HepG2 (cell line): ENCODE data around the gene CDK10. TPM values are rescaled to one million over a fixed set of nuclear protein-coding genes. Genes with fewer than 3 reads are reported as not detected.
A peak's percentile ranks its signal among the peaks of the same experiment; 100 is the strongest.

Source experiments
- ARHGAP35 ChIP-seq: sonication (generic); formaldehyde crosslinking; IDR thresholded peaks from 2 replicates; pipeline ENCODE4 v1.9.0; 2022; ENCODE audit warnings: mild to moderate bottlenecking, inconsistent platforms, moderate library complexity, missing genetic modification reagents, borderline replicate concordance
- CHCHD3 ChIP-seq: sonication (generic); formaldehyde crosslinking; IDR thresholded peaks from 2 replicates; pipeline ENCODE4 v1.8.0; 2022; ENCODE audit warnings: mild to moderate bottlenecking, missing genetic modification reagents, moderate library complexity
- FOXM1 ChIP-seq: sonication (generic); formaldehyde crosslinking; IDR thresholded peaks from 2 replicates; pipeline ENCODE4 v1.5.0; 2020; ENCODE audit warnings: missing genetic modification reagents
- NBN ChIP-seq: fragments of 450-650 bp; conservative IDR thresholded peaks from 2 replicates; pipeline ENCODE4 v1.6.1; 2017
- PTBP1 ChIP-seq: fragments of 200-400 bp; formaldehyde crosslinking; IDR thresholded peaks from 2 replicates; pipeline ENCODE4 v1.6.1; 2018; ENCODE audit warnings: low read length, low read depth; ENCODE audit not compliant: poor library complexity, severe bottlenecking
- SP140L ChIP-seq: sonication (generic); formaldehyde crosslinking; IDR thresholded peaks from 2 replicates; pipeline ENCODE4 v1.4.0; 2020; ENCODE audit warnings: missing genetic modification reagents, borderline replicate concordance
- TBX3 ChIP-seq: fragments of 450-650 bp; IDR thresholded peaks from 2 replicates; pipeline ENCODE4 v1.6.1; 2017; ENCODE audit warnings: antibody characterized with exemption, mild to moderate bottlenecking, inconsistent platforms, borderline replicate concordance
- ZBTB42 ChIP-seq: sonication (generic); formaldehyde crosslinking; IDR thresholded peaks from 2 replicates; pipeline ENCODE4 v1.5.0; 2020; ENCODE audit warnings: mild to moderate bottlenecking, missing genetic modification reagents
- ZNF430 ChIP-seq: sonication (generic); formaldehyde crosslinking; IDR thresholded peaks from 2 replicates; pipeline ENCODE4 v1.9.0; 2021; ENCODE audit warnings: mild to moderate bottlenecking, missing genetic modification reagents
- ZNF468 ChIP-seq: sonication (generic); formaldehyde crosslinking; IDR thresholded peaks from 2 replicates; pipeline ENCODE4 v1.8.0; 2022; ENCODE audit warnings: mild to moderate bottlenecking, moderate library complexity, missing genetic modification reagents
- ZNF549 ChIP-seq: sonication (generic); formaldehyde crosslinking; IDR thresholded peaks from 2 replicates; pipeline ENCODE4 v1.5.0; 2020; ENCODE audit warnings: missing genetic modification reagents
- ZNF550 ChIP-seq: sonication (generic); formaldehyde crosslinking; IDR thresholded peaks from 2 replicates; pipeline ENCODE4 v1.4.0; 2020; ENCODE audit warnings: mild to moderate bottlenecking, missing genetic modification reagents, borderline replicate concordance
- ZNF577 ChIP-seq: sonication (generic); formaldehyde crosslinking; IDR thresholded peaks from 2 replicates; pipeline ENCODE4 v1.4.0; 2020; ENCODE audit warnings: mild to moderate bottlenecking, low read depth, missing genetic modification reagents, borderline replicate concordance
- ZNF737 ChIP-seq: sonication (generic); formaldehyde crosslinking; IDR thresholded peaks from 2 replicates; pipeline ENCODE4 v1.5.0; 2020; ENCODE audit warnings: missing genetic modification reagents, mild to moderate bottlenecking, borderline replicate concordance
- ZNF747 ChIP-seq: sonication (generic); formaldehyde crosslinking; IDR thresholded peaks from 2 replicates; pipeline ENCODE4 v1.8.1; 2023; ENCODE audit warnings: missing genetic modification reagents, mild to moderate bottlenecking, borderline replicate concordance
- ZNF883 ChIP-seq: sonication (generic); formaldehyde crosslinking; IDR thresholded peaks from 2 replicates; pipeline ENCODE4 v1.5.1; 2020; ENCODE audit warnings: mild to moderate bottlenecking, missing genetic modification reagents; ENCODE audit errors: not compliant biosample characterization
- ZSCAN25 ChIP-seq: sonication (generic); formaldehyde crosslinking; IDR thresholded peaks from 2 replicates; pipeline ENCODE4 v1.8.0; 2022; ENCODE audit warnings: mild to moderate bottlenecking, missing genetic modification reagents
- polyA plus RNA-seq, 8 experiments: library from polyadenylated mRNA; depleted of rRNA in 3 of 8; stranded (reverse) in 7 of 8; unstranded in 1 of 8; fragments of >200 nt; fragmentation: Illumina TruSeq in 4 of 8; extraction: Trizol in 4 of 8; gene quantifications; 2 replicates each; pipeline versions ENCODE4 v1.2.1 to v1.2.3, GENCODE V29; 2011 to 2016; ENCODE audit warnings: low read depth in 4 of 8, missing spikeins in 1 of 8, mixed read lengths in 1 of 8; ENCODE audit not compliant: insufficient read depth in 1 of 8
- total RNA-seq, 5 experiments: library from RNA; depleted of rRNA; stranded (reverse); fragments of >200 nt; fragmentation: Illumina TruSeq; extraction: Trizol; gene quantifications; 2 replicates each; pipeline ENCODE4 v1.2.3, GENCODE V29; 2016; ENCODE audit warnings: low read depth in 1 of 5
- TF ChIP-seq, protein P1 (sequence below): sonication (generic); formaldehyde crosslinking; IDR thresholded peaks from 2 replicates; pipeline ENCODE4 v1.9.0; 2022; ENCODE audit warnings: low read depth, missing genetic modification reagents
- TF ChIP-seq, protein P2 (sequence below): sonication (generic); formaldehyde crosslinking; conservative IDR thresholded peaks from 2 replicates; pipeline ENCODE4 v1.4.0; 2020; ENCODE audit warnings: missing genetic modification reagents
- TF ChIP-seq, protein P3 (sequence below): sonication (generic); formaldehyde crosslinking; IDR thresholded peaks from 2 replicates; pipeline ENCODE4 v1.4.0; 2020; ENCODE audit warnings: low read depth, mild to moderate bottlenecking, missing genetic modification reagents
- TF ChIP-seq, protein P4 (sequence below): sonication (generic); formaldehyde crosslinking; IDR thresholded peaks from 2 replicates; pipeline ENCODE4 v1.4.0; 2020; ENCODE audit warnings: missing genetic modification reagents

Gene CDK10
- total and polyA plus RNA-seq, 2 of the 13 experiments (the other 11 are each of a cell fraction or from before 2014, with no cell fraction given) = 2.5 to 3.9 TPM

DNA sequence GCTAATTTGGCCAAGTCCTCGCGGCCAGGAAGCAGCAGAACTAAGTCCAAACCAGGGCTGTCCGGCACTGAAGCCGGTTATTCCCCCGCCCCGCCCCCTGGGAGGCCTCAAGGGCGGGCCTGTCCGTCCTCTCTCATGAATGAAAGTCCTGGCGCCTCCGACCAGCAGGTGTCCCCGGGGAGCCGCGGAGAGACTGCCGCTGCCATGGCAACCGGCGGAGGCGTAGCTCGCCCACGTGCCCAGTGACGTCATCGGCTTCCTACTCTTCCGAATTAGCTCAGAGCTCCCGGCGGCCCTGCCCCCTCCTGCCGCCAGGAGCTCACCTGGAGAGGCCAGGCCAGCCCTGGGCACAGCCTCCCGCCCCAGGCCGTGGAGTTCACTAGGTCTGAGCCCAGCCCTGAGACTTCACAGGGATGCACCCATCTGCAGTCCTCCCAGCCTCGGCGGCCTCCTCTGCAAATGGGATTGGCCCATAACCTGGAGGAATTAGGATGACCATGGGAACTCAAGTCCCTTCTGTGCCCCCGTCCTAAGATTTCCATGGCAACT is 13.7 kb downstream of the CDK10 start (continued):
- TF ChIP-seq, protein P1, sequence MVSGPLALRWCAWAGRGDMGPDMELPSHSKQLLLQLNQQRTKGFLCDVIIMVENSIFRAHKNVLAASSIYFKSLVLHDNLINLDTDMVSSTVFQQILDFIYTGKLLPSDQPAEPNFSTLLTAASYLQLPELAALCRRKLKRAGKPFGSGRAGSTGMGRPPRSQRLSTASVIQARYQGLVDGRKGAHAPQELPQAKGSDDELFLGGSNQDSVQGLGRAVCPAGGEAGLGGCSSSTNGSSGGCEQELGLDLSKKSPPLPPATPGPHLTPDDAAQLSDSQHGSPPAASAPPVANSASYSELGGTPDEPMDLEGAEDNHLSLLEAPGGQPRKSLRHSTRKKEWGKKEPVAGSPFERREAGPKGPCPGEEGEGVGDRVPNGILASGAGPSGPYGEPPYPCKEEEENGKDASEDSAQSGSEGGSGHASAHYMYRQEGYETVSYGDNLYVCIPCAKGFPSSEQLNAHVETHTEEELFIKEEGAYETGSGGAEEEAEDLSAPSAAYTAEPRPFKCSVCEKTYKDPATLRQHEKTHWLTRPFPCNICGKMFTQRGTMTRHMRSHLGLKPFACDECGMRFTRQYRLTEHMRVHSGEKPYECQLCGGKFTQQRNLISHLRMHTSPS (CRISPR knock-in tag) = no peak
- TF ChIP-seq PTBP1 (peak; percentile 40), ARHGAP35 (CRISPR knock-in tag) (peak; percentile 63), ZNF549 (CRISPR knock-in tag) (no peak), TBX3 (peak; percentile 41; the same call in 1 of the 2 replicates), FOXM1 (CRISPR knock-in tag) (no peak), ZNF737 (CRISPR knock-in tag) (no peak), ZNF430 (CRISPR knock-in tag) (peak; percentile 87; the same call in 1 of the 2 replicates), ZNF883 (CRISPR knock-in tag) (peak; percentile 34), ZNF468 (CRISPR knock-in tag) (no peak), ZNF747 (peak; percentile 64; the same call in 1 of the 2 replicates), ZNF550 (CRISPR knock-in tag) (peak; percentile 7; the same call in 1 of the 2 replicates), ZSCAN25 (CRISPR knock-in tag) (0 out of 2 replicates have a peak, but pooled peaks have one; percentile 31), NBN (no peak), ZNF577 (CRISPR knock-in tag) (no peak; the same call in 1 of the 2 replicates), SP140L (CRISPR knock-in tag) (no peak), ZBTB42 (CRISPR knock-in tag) (no peak), CHCHD3 (no peak)
- TF ChIP-seq, protein P2, sequence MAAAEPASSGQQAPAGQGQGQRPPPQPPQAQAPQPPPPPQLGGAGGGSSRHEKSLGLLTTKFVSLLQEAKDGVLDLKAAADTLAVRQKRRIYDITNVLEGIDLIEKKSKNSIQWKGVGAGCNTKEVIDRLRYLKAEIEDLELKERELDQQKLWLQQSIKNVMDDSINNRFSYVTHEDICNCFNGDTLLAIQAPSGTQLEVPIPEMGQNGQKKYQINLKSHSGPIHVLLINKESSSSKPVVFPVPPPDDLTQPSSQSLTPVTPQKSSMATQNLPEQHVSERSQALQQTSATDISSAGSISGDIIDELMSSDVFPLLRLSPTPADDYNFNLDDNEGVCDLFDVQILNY (CRISPR knock-in tag) = 0 out of 2 replicates have a peak, but pooled peaks have one; percentile 39
- TF ChIP-seq, protein P3, sequence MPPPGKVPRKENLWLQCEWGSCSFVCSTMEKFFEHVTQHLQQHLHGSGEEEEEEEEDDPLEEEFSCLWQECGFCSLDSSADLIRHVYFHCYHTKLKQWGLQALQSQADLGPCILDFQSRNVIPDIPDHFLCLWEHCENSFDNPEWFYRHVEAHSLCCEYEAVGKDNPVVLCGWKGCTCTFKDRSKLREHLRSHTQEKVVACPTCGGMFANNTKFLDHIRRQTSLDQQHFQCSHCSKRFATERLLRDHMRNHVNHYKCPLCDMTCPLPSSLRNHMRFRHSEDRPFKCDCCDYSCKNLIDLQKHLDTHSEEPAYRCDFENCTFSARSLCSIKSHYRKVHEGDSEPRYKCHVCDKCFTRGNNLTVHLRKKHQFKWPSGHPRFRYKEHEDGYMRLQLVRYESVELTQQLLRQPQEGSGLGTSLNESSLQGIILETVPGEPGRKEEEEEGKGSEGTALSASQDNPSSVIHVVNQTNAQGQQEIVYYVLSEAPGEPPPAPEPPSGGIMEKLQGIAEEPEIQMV (CRISPR knock-in tag) = no peak
- TF ChIP-seq, protein P4, sequence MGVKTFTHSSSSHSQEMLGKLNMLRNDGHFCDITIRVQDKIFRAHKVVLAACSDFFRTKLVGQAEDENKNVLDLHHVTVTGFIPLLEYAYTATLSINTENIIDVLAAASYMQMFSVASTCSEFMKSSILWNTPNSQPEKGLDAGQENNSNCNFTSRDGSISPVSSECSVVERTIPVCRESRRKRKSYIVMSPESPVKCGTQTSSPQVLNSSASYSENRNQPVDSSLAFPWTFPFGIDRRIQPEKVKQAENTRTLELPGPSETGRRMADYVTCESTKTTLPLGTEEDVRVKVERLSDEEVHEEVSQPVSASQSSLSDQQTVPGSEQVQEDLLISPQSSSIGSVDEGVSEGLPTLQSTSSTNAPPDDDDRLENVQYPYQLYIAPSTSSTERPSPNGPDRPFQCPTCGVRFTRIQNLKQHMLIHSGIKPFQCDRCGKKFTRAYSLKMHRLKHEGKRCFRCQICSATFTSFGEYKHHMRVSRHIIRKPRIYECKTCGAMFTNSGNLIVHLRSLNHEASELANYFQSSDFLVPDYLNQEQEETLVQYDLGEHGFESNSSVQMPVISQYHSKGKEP (CRISPR knock-in tag) = no peak
